ENCODE results near the gene SLC49A3.

The SLC49A3 gene

GRCh38 chr4:651884-652642 lies 36.9 kb downstream of the SLC49A3 start:
- H3K4me3 ChIP-seq (ENCODE audit: low read depth, low read length), result no peak overlapping the region
- no peaks in the 10 kb centered on the region for H3K4me1 ChIP-seq
- no peaks in the 10 kb centered on the region for H3K36me3 ChIP-seq
- peaks cover 12% of the 10 kb centered on the region for H3K27me3 ChIP-seq
- H3K9me3 ChIP-seq, result no peaks in the 10 kb centered on the region; the same call in 1 of the 2 replicates
- TF ChIP-seq CTCF (IDR thresholded peaks at IDR 0.05; ENCODE audit: low read depth, low read length), result no peak
- DNase-seq, result no peak

- H3K36me3 ChIP-seq, result no peaks in the 10 kb centered on the region
- peak; percentile 12 for DNase-seq
- TF ChIP-seq CTCF (IDR thresholded peaks at IDR 0.05; ENCODE audit: low read depth, low read length), result no peak
- no peaks in the 10 kb centered on the region for H3K9me3 ChIP-seq
- H3K27me3 ChIP-seq, result peaks cover 12% of the 10 kb centered on the region
- no peaks in the 10 kb centered on the region for H3K4me1 ChIP-seq
- no peak overlapping the region for H3K4me3 ChIP-seq (ENCODE audit: low read depth, low read length)
These were observed 37.7 kb downstream of the SLC49A3 start for GRCh38 chr4:650951-651883.

- H3K9me3 ChIP-seq, result no peaks in the 10 kb centered on the region
- no peaks in the 10 kb centered on the region for H3K36me3 ChIP-seq
- H3K4me1 ChIP-seq, result no peaks in the 10 kb centered on the region
- no peak for TF ChIP-seq CTCF (IDR thresholded peaks at IDR 0.05; ENCODE audit: low read depth, low read length)
- H3K27me3 ChIP-seq, result peaks cover 12% of the 10 kb centered on the region
- no peak overlapping the region for H3K4me3 ChIP-seq (ENCODE audit: low read depth, low read length)
- peak; percentile 4 for DNase-seq
These were observed 38.5 kb downstream of the SLC49A3 start for GRCh38 chr4:650461-650860.

GRCh38 chr4:649751-650310 lies 39.1 kb downstream of the SLC49A3 start:
- no peaks in the 10 kb centered on the region for H3K4me1 ChIP-seq
- peak; percentile 5 for DNase-seq
- no peaks in the 10 kb centered on the region for H3K36me3 ChIP-seq
- TF ChIP-seq CTCF (IDR thresholded peaks at IDR 0.05; ENCODE audit: low read depth, low read length), result no peak
- H3K9me3 ChIP-seq, result no peaks in the 10 kb centered on the region
- peaks cover 12% of the 10 kb centered on the region for H3K27me3 ChIP-seq
- H3K4me3 ChIP-seq (ENCODE audit: low read depth, low read length), result no peak overlapping the region

GRCh38 chr4:649293-649625 lies 39.7 kb downstream of the SLC49A3 start:
- Histone ChIP-seq H3K9me3 (no peaks in the 10 kb centered on the region), H3K36me3 (no peaks in the 10 kb centered on the region), H3K27me3 (peaks cover 12% of the 10 kb centered on the region), H3K4me1 (no peaks in the 10 kb centered on the region), H3K4me3 (ENCODE audit: low read depth, low read length) (no peak overlapping the region)
- DNase-seq, result no peak
- TF ChIP-seq CTCF (IDR thresholded peaks at IDR 0.05; ENCODE audit: low read depth, low read length), result no peak

All from BE2C (cell line).